Aorta (tissue), 5 donors: ENCODE results near the gene MYLK4. TPM values are rescaled to one million over a fixed set of nuclear protein-coding genes. Genes with fewer than 3 reads are reported as not detected.

Experiments used
- ATAC-seq: fragments of 200-7000 bp; cut with Tn5 transposase; one replicate; pipeline ENCODE4 v1.9.1; 2022; ENCODE audit warnings: moderate library complexity; ENCODE audit not compliant: low FRiP score
- DNase-seq, 2 donors: peaks; one replicate each; pipeline ENCODE4 v3.0.0-alpha.2; 2020
- H3K27ac ChIP-seq, 2 donors: one replicate each; pipeline ENCODE4 v1.5.1; 2013; ENCODE audit warnings: low read length in 2 of 2, mild to moderate bottlenecking in 2 of 2, moderate library complexity in 2 of 2, control low read depth in 1 of 2, inconsistent platforms in 1 of 2, low read depth in 1 of 2
- H3K27me3 ChIP-seq, 2 donors: one replicate each; pipeline ENCODE4 v1.6.1; 2013; ENCODE audit warnings: control low read depth in 1 of 2, low read length in 1 of 2, mild to moderate bottlenecking in 1 of 2, moderate library complexity in 1 of 2; ENCODE audit not compliant: insufficient read depth in 2 of 2, control insufficient read depth in 1 of 2
- H3K36me3 ChIP-seq, 2 donors: one replicate each; pipeline ENCODE4 v1.6.1; 2013; ENCODE audit warnings: control low read depth in 1 of 2, low read length in 1 of 2, mild to moderate bottlenecking in 1 of 2; ENCODE audit not compliant: insufficient read depth in 2 of 2, control insufficient read depth in 1 of 2
- H3K4me1 ChIP-seq, 2 donors: one replicate each; pipeline ENCODE4 v1.6.1; 2013; ENCODE audit warnings: low read length in 2 of 2, control low read depth in 1 of 2, mild to moderate bottlenecking in 1 of 2, moderate library complexity in 1 of 2; ENCODE audit not compliant: insufficient read depth in 2 of 2, control insufficient read depth in 1 of 2
- H3K4me3 ChIP-seq, 2 donors: one replicate each; pipeline ENCODE4 v1.5.1; 2013; ENCODE audit warnings: low read length in 2 of 2, control low read depth in 1 of 2, mild to moderate bottlenecking in 1 of 2
- H3K9me3 ChIP-seq: one replicate; pipeline ENCODE4 v1.6.1; 2013; ENCODE audit warnings: mild to moderate bottlenecking, low read length; ENCODE audit not compliant: control insufficient read depth
- WGBS, 2 donors: extraction: QIAGEN DNeasy Blood & Tissue Kit; methylation state at CpG; one replicate each; pipeline ENCODE4 v1.1.7; 2013; 5-methylcytosine and 5-hydroxymethylcytosine counted together
- intact Hi-C, 2 donors: fragments of 100-400 bp; cut with DNase I; formaldehyde crosslinking; loops; one replicate each; pipeline versions ENCODE4 v1.14.2 to v1.15.0; 2022
- polyA plus RNA-seq, 2 donors: library from polyadenylated mRNA; stranded (reverse); fragments of 200-250 nt; gene quantifications; one replicate each; pipeline ENCODE4 v1.2.3, GENCODE V29; 2013
- total RNA-seq, 2 donors: library from RNA; stranded (reverse); fragmentation: NEBNext Ultra II Directional; extraction: Animal tissue kit (Norgen Biotek cat#: 25700); gene quantifications; one replicate each; pipeline ENCODE4 v1.2.1, GENCODE V29; 2021
- donor health status: healthy with polysubstance abuse.
- donor health status: Bipolar disorder and iron deficiency.
- donor health status: DM: no; HTN: no; CAD: no.
- donor health status: DM: no; HTN: no; CAD: no.
- donor health status: DM: yes; HTN: yes; CAD: no.

The MYLK4 gene
- total and polyA plus RNA-seq, 4 donors, result 0.38 to 2.5 (median 1.6) TPM

GRCh38 chr6:2738373-2738979 is 12.2 kb downstream of the MYLK4 start:
- Histone ChIP-seq H3K4me1 (peaks cover 3% of the 10 kb centered on the region in 2 donors), H3K9me3 (no peaks in the 10 kb centered on the region), H3K27me3 (no peaks in the 10 kb centered on the region), H3K4me3 (no peak overlapping the region), H3K36me3 (no peaks in the 10 kb centered on the region), H3K27ac (no peak overlapping the region)
- ATAC-seq (peak; percentile 52), DNase-seq (no peak)
- 21% methylated on average over 5 of the region's 5 CpGs for WGBS, 2 donors
- intact Hi-C loops, result no loop called here

- H3K4me3 ChIP-seq, result no peak overlapping the region
- ATAC-seq, result no peak
- no peaks in the 10 kb centered on the region for H3K36me3 ChIP-seq
- no peak overlapping the region for H3K27ac ChIP-seq
- H3K9me3 ChIP-seq, result no peaks in the 10 kb centered on the region
- no peaks in the 10 kb centered on the region for H3K27me3 ChIP-seq
- H3K4me1 ChIP-seq, result peaks cover 3 to 6% of the 10 kb centered on the region in 2 donors
- no peak for DNase-seq
- intact Hi-C loops, result no loop called here
- 58 to 72% methylated on average over 3 of the region's 3 CpGs for WGBS, 2 donors
Observed at GRCh38 chr6:2737885-2738284, 12.8 kb downstream of the MYLK4 start.

DNA sequence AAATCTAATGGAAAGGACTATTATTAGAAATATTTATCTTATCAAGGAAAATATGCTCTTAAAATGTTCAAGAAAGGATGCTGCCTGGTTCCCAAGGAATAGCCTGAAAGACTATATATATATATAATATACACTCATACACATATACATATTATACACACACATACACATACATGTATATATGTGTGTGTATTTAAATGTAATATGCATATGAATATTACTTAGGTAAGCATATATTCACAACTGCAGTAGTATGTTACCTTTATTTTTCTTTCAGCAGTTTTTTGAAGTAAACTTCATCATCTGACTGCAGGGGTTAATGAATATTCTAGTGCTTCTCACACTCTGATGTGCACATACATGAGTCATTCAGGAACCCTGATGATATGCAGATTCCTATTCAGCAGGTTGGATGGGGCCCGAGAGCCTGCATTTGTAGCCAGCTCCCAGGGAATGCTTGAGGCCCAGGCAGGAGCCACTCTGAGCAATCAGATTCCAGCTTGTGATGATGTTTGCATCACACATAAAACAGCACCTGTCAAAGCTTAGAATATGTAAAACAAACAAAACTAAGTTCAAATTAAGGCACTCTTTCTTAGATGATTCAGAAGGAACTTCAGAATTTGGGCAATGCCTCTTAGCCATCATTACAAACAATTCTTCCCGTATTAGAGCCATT is 16.1 kb downstream of the MYLK4 start:
- 19 to 38% methylated on average over 2 of the region's 2 CpGs for WGBS, 2 donors
- Histone ChIP-seq H3K4me1 (peaks cover 6% of the 10 kb centered on the region in 2 donors), H3K27me3 (no peaks in the 10 kb centered on the region), H3K9me3 (no peaks in the 10 kb centered on the region), H3K36me3 (no peaks in the 10 kb centered on the region), H3K27ac (no peak overlapping the region), H3K4me3 (no peak overlapping the region)
- ATAC-seq (no peak), DNase-seq (no peak)
- intact Hi-C loops, result no loop called here

- ATAC-seq (no peak), DNase-seq (no peak)
- Histone ChIP-seq H3K27me3 (no peaks in the 10 kb centered on the region), H3K4me1 (peaks cover 6% of the 10 kb centered on the region in 2 donors), H3K27ac (no peak overlapping the region), H3K9me3 (no peaks in the 10 kb centered on the region), H3K4me3 (no peak overlapping the region), H3K36me3 (no peaks in the 10 kb centered on the region)
- intact Hi-C loops, result no loop called here
- 44 to 55% methylated on average over 22 of the region's 22 CpGs for WGBS, 2 donors
Observed at GRCh38 chr6:2733736-2734480, 16.8 kb downstream of the MYLK4 start.

DNA sequence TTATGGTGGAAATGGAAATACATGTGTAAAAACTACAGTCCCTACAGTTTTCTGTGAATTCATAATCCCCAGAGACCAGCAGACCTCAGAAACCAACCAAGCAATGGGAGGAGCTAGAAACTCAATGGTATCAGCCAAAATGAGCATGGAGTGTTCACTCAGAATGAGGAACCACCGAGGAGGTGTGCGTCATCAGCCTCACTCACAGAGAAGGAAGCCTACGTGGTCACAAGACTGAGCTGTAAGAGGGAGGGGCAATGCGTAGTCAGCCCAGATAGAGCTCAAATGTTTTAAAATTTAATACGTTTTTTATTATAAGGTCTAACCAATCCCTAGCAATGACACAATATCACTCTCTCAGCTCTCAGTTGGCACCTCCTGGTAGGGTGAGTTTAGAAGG is 17.4 kb downstream of the MYLK4 start:
- no peak overlapping the region for H3K27ac ChIP-seq
- peaks cover 6% of the 10 kb centered on the region in 2 donors for H3K4me1 ChIP-seq
- intact Hi-C loops, result no loop called here
- no peak overlapping the region for H3K4me3 ChIP-seq
- DNase-seq (peak in 1 of 2 donors; percentile 92), ATAC-seq (peak; percentile 52)
- WGBS, 2 donors, result 55 to 64% methylated on average over 5 of the region's 5 CpGs
- H3K27me3 ChIP-seq, result no peaks in the 10 kb centered on the region
- no peaks in the 10 kb centered on the region for H3K9me3 ChIP-seq
- no peaks in the 10 kb centered on the region for H3K36me3 ChIP-seq

DNA sequence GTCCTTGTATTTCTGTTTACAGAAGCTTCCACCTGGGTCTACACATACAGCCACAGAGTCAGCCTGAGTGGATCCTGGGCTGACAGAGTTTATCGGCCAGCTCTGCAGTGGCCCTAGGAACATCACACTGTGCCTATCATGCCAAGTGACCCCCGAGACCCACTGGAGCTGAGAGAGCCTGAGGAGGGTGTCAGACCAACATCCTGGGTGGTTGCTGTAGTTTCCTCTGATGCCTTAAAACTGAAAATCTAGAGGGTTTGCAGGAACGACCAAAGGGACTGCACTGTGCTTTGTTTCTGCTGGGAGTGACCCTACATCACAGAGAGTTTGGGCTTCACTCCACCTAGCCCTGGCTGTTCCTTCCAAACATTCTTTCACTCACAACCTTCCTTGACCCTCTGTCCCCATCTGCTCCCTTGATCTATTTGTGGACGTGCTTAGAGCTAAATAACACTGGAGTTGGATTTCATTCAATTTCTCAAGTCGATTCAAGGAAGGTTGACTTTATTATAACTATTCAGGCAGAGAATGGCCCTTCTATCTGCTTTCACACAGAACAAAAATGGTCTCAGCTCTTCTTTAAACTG is 18.1 kb downstream of the MYLK4 start:
- Histone ChIP-seq H3K36me3 (no peaks in the 10 kb centered on the region), H3K4me3 (no peak overlapping the region), H3K9me3 (no peaks in the 10 kb centered on the region), H3K4me1 (peaks cover 6% of the 10 kb centered on the region in 2 donors), H3K27me3 (no peaks in the 10 kb centered on the region), H3K27ac (peak overlapping the region in 1 of 2 donors; percentile 36)
- WGBS, 2 donors, result 10 to 11% methylated on average over 5 of the region's 5 CpGs
- DNase-seq (no peak), ATAC-seq (peak; percentile 68)
- intact Hi-C loops, result no loop called here

GRCh38 chr6:2731281-2731909 is 19.3 kb downstream of the MYLK4 start:
- H3K27me3 ChIP-seq, result no peaks in the 10 kb centered on the region
- H3K36me3 ChIP-seq, result no peaks in the 10 kb centered on the region

DNA sequence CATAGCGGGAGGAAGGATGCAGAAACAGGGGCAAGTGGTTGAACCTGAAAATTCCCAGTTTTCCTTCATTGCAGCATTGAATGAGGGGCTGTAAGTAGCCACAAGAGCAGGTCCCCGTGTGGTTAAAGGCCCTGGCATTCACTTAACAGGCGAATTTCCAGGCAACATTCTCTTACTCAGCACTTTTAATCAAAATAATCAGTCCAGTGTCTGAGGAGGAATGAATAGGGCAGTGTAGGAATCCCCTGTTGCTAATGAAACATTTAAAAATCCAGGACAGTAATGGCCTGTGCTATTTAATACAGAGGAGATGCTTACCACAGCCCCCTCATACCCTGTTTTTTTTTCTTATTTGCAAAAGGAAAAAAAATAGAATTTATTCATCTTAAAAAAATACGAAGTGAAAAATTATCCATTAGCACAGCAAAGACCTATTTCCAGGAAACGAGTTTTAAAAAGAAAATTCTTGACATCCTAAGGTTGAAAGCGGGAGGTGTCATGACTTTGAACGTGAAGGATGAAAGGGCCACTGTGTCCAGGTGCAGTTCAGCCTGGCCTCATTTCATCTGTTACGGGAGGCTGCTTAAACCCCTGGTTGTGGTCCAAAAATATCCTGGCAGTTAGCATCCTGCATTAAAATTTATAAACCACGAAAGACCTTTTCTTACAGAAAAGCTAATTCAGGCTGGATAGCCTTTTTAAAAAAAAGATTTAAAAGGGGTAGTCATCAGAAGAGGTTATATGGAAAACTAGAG is 20.2 kb downstream of the MYLK4 start:
- H3K27ac ChIP-seq, result no peak overlapping the region
- DNase-seq (no peak), ATAC-seq (no peak)
- WGBS, 2 donors, result 38 to 52% methylated on average over 9 of the region's 9 CpGs
- H3K36me3 ChIP-seq, result no peaks in the 10 kb centered on the region
- no peaks in the 10 kb centered on the region for H3K27me3 ChIP-seq
- intact Hi-C loops, result no loop called here
- H3K4me1 ChIP-seq, result peaks cover 6% of the 10 kb centered on the region in 2 donors
- H3K9me3 ChIP-seq, result no peaks in the 10 kb centered on the region
- no peak overlapping the region for H3K4me3 ChIP-seq

More at GRCh38 chr6:2731281-2731909, 19.3 kb downstream of the MYLK4 start:
- H3K4me1 ChIP-seq, result peaks cover 6% of the 10 kb centered on the region in 2 donors
- ATAC-seq (no peak), DNase-seq (no peak)
- no peaks in the 10 kb centered on the region for H3K9me3 ChIP-seq
- no peak overlapping the region for H3K4me3 ChIP-seq
- intact Hi-C loops, result no loop called here
- no peak overlapping the region for H3K27ac ChIP-seq
- WGBS, 2 donors, result 78 to 83% methylated on average over 5 of the region's 5 CpGs
